ENCODE data around the gene SMIM22. TPM values are rescaled to one million over a fixed set of nuclear protein-coding genes. Genes with fewer than 3 reads are reported as not detected.

SMIM22 gene
- total RNA-seq, 2 donors from 2014 or later = not detected

DNA sequence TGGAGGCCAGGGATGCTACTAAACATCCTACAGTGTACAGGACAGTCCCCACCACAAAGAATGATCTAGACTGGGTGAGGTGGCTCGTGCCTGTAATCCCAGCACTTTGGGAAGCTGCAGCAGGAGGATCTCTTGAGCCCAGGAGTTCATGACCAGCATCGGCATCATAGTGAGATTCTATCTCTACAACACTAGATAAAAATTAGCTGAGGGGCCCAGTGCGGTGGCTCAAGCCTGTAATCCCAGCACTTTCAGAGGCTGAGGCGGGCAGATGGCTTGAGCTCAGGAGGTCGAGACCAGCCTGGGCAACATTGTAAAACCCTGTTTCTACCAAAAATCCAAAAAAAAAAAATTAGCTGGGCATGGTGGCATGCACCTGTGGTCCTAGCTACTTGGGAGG is 22.8 kb upstream of the SMIM22 start:
- no peak for DNase-seq (ENCODE audit: low spot score)
- H3K27me3 ChIP-seq = no peaks in the 10 kb centered on the region
- H3K4me3 ChIP-seq = no peak overlapping the region
- TF ChIP-seq, protein P1, sequence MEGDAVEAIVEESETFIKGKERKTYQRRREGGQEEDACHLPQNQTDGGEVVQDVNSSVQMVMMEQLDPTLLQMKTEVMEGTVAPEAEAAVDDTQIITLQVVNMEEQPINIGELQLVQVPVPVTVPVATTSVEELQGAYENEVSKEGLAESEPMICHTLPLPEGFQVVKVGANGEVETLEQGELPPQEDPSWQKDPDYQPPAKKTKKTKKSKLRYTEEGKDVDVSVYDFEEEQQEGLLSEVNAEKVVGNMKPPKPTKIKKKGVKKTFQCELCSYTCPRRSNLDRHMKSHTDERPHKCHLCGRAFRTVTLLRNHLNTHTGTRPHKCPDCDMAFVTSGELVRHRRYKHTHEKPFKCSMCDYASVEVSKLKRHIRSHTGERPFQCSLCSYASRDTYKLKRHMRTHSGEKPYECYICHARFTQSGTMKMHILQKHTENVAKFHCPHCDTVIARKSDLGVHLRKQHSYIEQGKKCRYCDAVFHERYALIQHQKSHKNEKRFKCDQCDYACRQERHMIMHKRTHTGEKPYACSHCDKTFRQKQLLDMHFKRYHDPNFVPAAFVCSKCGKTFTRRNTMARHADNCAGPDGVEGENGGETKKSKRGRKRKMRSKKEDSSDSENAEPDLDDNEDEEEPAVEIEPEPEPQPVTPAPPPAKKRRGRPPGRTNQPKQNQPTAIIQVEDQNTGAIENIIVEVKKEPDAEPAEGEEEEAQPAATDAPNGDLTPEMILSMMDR (IDR thresholded peaks at IDR 0.05) = no peak
- no peaks in the 10 kb centered on the region for H3K36me3 ChIP-seq
- peaks cover 0 to 11% of the 10 kb centered on the region in 2 donors for H3K4me1 ChIP-seq
- H3K27ac ChIP-seq = no peak overlapping the region
- H3K9me3 ChIP-seq = no peaks in the 10 kb centered on the region

DNA sequence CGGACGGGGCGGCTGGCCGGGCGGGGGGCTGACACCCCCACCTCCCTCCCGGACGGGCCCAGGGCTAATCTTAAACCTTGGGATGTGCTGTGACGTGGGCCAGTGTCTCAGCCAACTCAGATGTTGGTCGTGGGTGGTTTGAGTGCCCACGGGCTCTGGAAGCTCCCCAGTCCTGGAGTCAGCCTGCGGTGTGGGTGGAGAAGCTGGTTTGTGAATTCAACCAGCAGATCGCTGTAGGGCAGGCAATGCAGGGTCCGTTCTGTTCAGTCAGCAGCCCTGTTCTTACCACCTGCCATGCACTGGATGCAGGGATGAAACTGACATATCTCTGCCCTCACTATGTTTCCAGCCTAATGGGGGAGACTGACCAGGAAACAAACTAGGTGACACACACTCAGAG is 20.2 kb upstream of the SMIM22 start:
- TF ChIP-seq, protein P1 (IDR thresholded peaks at IDR 0.05) = no peak
- Histone ChIP-seq H3K4me1 (no peaks in the 10 kb centered on the region), H3K9me3 (no peaks in the 10 kb centered on the region), H3K27me3 (no peaks in the 10 kb centered on the region), H3K4me3 (no peak overlapping the region), H3K36me3 (no peaks in the 10 kb centered on the region), H3K27ac (no peak overlapping the region)
- no peak for DNase-seq (ENCODE audit: low spot score)

DNA sequence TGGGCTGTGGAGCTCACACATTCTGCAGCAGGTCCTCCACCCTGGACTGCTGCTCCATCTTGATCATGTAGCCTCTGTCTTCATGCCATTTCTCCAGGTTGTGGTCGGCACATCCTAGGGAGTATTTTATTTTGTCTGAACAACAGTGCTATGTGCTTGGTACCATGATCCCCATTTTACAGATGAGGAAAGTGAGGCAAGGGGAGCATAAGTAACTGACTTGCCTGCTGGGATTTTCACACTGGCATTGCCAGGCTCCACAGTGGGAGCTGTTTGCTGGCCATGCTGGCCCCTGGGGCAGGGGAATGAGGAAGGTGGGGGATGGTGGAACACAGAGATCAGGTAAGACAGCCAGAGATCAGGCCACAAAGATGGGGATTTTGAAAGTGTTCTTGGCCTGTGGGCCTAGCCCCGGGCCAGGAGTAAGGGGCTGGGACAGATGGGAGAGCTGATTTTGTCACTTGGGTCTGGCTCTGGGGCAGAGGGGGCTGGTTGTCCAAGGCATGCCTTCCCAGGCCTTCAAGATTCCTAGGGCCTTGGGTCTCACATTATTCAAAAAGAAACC is 18.9 kb upstream of the SMIM22 start:
- DNase-seq (ENCODE audit: low spot score) = no peak
- TF ChIP-seq, protein P1 (IDR thresholded peaks at IDR 0.05) = no peak
- Histone ChIP-seq H3K27me3 (no peaks in the 10 kb centered on the region), H3K9me3 (no peaks in the 10 kb centered on the region), H3K36me3 (no peaks in the 10 kb centered on the region), H3K27ac (no peak overlapping the region), H3K4me3 (no peak overlapping the region), H3K4me1 (no peaks in the 10 kb centered on the region)

DNA sequence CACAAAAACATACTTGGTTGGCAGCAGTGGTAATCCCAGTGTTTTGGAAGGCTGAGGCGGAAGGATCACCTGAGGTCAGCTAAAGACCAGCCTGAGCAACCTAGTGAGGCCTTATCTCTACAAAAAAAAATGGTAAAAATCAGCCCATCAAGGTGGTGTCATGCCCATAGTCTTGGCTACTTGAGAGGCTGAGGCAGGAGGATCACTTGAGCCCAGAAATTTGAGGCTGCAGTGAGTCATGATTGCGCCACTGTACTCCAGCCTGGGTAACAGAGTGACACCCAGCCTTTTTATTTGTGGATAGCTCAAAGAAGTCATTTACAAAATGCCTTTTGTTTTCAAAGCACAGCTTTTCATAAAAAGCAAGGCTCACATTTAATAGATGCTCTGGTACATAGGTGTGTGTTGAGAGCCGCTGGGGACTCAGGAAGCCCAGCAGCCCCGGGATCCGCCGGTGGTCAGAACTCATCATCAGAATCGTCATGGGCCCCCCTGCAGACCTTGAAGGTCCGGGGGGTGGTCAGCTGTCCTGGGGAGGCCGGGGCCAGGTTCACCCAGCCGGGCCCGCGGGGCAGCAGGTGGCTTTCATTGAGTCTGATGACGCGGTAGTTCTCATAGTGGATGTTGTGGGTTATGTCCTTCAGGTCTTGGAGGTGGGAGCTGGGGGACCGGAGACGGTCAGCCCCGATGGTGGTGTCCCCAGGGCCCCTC is 17.7 kb upstream of the SMIM22 start:
- Histone ChIP-seq H3K27ac (no peak overlapping the region), H3K9me3 (no peaks in the 10 kb centered on the region), H3K4me3 (no peak overlapping the region), H3K36me3 (no peaks in the 10 kb centered on the region), H3K4me1 (no peaks in the 10 kb centered on the region), H3K27me3 (no peaks in the 10 kb centered on the region)
- TF ChIP-seq, protein P1 (IDR thresholded peaks at IDR 0.05) = no peak
- DNase-seq (ENCODE audit: low spot score) = no peak

DNA sequence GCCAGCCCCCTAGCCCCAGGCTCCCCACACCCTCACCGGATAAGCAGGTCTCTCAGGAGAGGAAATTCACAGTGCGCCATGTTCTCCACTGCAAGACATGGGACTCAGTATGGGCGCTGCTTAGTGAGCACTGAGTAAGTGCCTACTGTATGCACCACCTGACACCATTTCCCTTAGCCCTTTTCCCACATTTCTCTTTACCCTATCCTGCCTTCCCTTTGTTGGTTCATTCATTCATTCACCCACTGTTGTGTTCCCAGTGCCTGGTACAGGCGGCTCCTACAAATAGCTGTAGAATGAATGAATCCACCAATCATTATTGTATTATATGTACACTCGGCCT is 17.1 kb upstream of the SMIM22 start:
- Histone ChIP-seq H3K27ac (no peak overlapping the region), H3K9me3 (no peaks in the 10 kb centered on the region), H3K36me3 (no peaks in the 10 kb centered on the region), H3K4me1 (no peaks in the 10 kb centered on the region), H3K4me3 (no peak overlapping the region), H3K27me3 (no peaks in the 10 kb centered on the region)
- TF ChIP-seq, protein P1 (IDR thresholded peaks at IDR 0.05) = no peak
- no peak for DNase-seq (ENCODE audit: low spot score)

DNA sequence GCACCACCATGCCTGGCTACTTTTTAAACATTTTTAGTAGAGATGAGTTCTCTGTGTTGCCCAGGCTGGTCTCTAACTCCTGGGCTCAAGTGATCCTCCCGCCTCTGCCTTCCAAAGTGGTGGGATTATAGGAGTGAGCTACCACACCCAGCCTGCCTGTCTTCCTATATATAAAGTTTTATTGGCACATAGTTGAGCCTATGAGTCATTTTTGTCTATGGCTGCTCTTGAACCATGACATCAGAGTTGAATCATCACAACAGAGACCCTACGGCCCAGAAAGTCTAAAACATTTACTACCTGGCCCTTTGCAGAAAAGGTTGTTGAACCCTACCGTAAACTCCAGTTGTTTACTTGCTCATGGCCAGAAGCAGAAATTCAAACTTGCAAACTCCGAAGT is 14.9 kb upstream of the SMIM22 start:
- Histone ChIP-seq H3K27ac (no peak overlapping the region), H3K4me3 (no peak overlapping the region), H3K36me3 (no peaks in the 10 kb centered on the region), H3K9me3 (no peaks in the 10 kb centered on the region), H3K4me1 (no peaks in the 10 kb centered on the region), H3K27me3 (no peaks in the 10 kb centered on the region)
- no peak for DNase-seq (ENCODE audit: low spot score)
- TF ChIP-seq, protein P1 (IDR thresholded peaks at IDR 0.05) = no peak

All from right atrium auricular region (tissue), 2 donors.